Measurements from ENCODE around the gene MSH3.
"Not testable (repeated sequence)": the region's sequence is repeated elsewhere in the genome, so short reads cannot be mapped to it uniquely, and the experiment has no call there.

The MSH3 gene

GRCh38 chr5:80711216-80711615 is 56.8 kb downstream of the MSH3 start:
- no peak for DNase-seq

GRCh38 chr5:80711938-80712337 is 57.5 kb downstream of the MSH3 start:
- DNase-seq, result no peak

- no peak for DNase-seq
These were observed 58.5 kb downstream of the MSH3 start for GRCh38 chr5:80712919-80713318.

- no peak for DNase-seq
These were observed 59.2 kb downstream of the MSH3 start for GRCh38 chr5:80713631-80714030.

GRCh38 chr5:80714570-80715298 is 60.3 kb downstream of the MSH3 start:
- DNase-seq, result no peak

- no peak for DNase-seq
These were observed 61.4 kb downstream of the MSH3 start for GRCh38 chr5:80715887-80716286.

- no peak for DNase-seq
These were observed 65.7 kb downstream of the MSH3 start for GRCh38 chr5:80720181-80720580.

GRCh38 chr5:80722916-80723315 is 68.5 kb downstream of the MSH3 start:
- DNase-seq, result no peak

- no peak for DNase-seq
These were observed 71.0 kb downstream of the MSH3 start for GRCh38 chr5:80725446-80725845.

GRCh38 chr5:80736730-80737129 is 82.3 kb downstream of the MSH3 start:
- no peak for DNase-seq

GRCh38 chr5:80738466-80738865 is 84.0 kb downstream of the MSH3 start:
- no peak for DNase-seq

- no peak for DNase-seq
These were observed 84.6 kb downstream of the MSH3 start for GRCh38 chr5:80739057-80739456.

- DNase-seq, result no peak
These were observed 85.0 kb downstream of the MSH3 start for GRCh38 chr5:80739496-80739895.

- no peak for DNase-seq
These were observed 85.4 kb downstream of the MSH3 start for GRCh38 chr5:80739898-80740297.

GRCh38 chr5:80740488-80740887 is 86.0 kb downstream of the MSH3 start:
- not testable (repeated sequence) for DNase-seq

- no peak for DNase-seq
These were observed 86.5 kb downstream of the MSH3 start for GRCh38 chr5:80740999-80741398.

GRCh38 chr5:80744149-80744548 is 89.7 kb downstream of the MSH3 start:
- DNase-seq, result no peak

- DNase-seq, result no peak
These were observed 91.0 kb downstream of the MSH3 start for GRCh38 chr5:80745490-80745889.

GRCh38 chr5:80747922-80748321 is 93.5 kb downstream of the MSH3 start:
- DNase-seq, result no peak

GRCh38 chr5:80752427-80752826 is 98.0 kb downstream of the MSH3 start:
- no peak for DNase-seq

- DNase-seq, result no peak
These were observed 99.3 kb downstream of the MSH3 start for GRCh38 chr5:80753712-80754111.

- no peak for DNase-seq
These were observed 100.4 kb downstream of the MSH3 start for GRCh38 chr5:80754900-80755299.

- DNase-seq, result no peak
These were observed 101.2 kb downstream of the MSH3 start for GRCh38 chr5:80755626-80756025.

- DNase-seq, result no peak
These were observed 101.8 kb downstream of the MSH3 start for GRCh38 chr5:80756292-80756691.

GRCh38 chr5:80757290-80757689 is 102.8 kb downstream of the MSH3 start:
- no peak for DNase-seq

All from activated CD4-positive, alpha-beta T cell treated with anti-CD3 and anti-CD28 coated beads, Interleukin-2, amount 50 U/mL, for 1 hour (primary cell).